Measurements from ENCODE around the gene TOGARAM2. TPM values are rescaled to one million over a fixed set of nuclear protein-coding genes. Genes with fewer than 3 reads are reported as not detected.

Gene TOGARAM2
- polyA plus RNA-seq, 1 donor (not counting 4 experiments of a cell fraction or from before 2014, with no cell fraction given) = 0.10 TPM

DNA sequence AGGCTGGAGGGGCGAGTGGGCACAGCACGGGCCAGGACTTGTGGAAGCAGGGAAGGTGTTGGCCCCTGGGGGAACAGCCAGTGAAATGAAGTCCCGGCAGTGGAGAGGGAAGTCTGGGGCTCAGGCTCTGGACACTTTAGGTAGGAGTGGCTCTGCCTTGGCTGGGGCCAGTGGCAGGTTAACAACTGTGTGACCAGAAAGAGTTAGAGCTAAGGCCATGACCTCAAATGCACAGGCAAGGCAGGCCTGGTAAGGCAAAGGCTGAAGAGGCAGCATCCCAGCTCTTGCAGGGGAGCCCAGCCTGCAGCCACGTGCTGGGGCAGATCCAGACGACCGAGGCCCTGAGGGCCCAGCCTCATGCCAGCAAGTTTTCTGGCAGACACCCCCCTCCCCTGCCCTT, 71.7 kb downstream of the TOGARAM2 start:
- H3K9ac ChIP-seq (ENCODE audit: control insufficient read depth, extremely low read depth, insufficient read depth, low read length) = no peak overlapping the region

DNA sequence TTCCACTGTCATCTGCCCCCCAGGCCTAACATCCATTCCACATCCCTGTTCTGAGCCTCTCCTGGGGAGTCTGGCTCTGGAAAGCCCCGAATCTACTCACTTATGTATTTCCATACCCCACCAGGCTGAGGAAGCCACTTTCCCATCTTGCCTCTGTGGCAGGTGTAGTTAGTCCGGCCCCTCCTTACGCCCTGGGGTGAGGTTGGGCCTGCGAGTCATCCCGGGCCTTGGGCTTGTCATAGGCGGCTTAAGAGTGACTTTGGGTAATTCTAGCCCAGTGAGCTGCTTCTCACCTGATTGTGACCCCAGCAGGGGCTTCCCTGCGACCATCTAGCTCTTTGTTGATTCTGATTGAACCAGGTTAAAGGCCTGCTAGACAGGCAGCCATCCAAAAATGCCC, 72.1 kb downstream of the TOGARAM2 start:
- Histone ChIP-seq H3K4me1 (ENCODE audit: control insufficient read depth, extremely low read depth, insufficient read depth, low read length) (peaks cover 16% of the 10 kb centered on the region), H3K36me3 (ENCODE audit: control insufficient read depth in 2 of 2, extremely low read depth in 1 of 2, insufficient read depth in 2 of 2, low read length in 2 of 2) (no peaks in the 10 kb centered on the region), H3K79me2 (ENCODE audit: control insufficient read depth, insufficient read depth, low read length) (no peaks in the 10 kb centered on the region), H3K4me3 (ENCODE audit: control insufficient read depth in 2 of 3, extremely low read depth in 1 of 3, insufficient read depth in 2 of 3, low read depth in 1 of 3, low read length in 3 of 3) (no peak overlapping the region), H3K27me3 (ENCODE audit: control insufficient read depth, extremely low read depth, insufficient read depth, low read length) (no peaks in the 10 kb centered on the region), H3K27ac (ENCODE audit: control insufficient read depth, insufficient read depth, low read length) (peak overlapping the region; percentile 52), H2AFZ (ENCODE audit: control insufficient read depth, low read length) (peak overlapping the region; percentile 42), H3K4me2 (ENCODE audit: control insufficient read depth, extremely low read depth, insufficient read depth, low read depth, low read length) (peak overlapping the region; percentile 13), H3K9me1 (ENCODE audit: control insufficient read depth, extremely low read depth, insufficient read depth, low read length) (no peaks in the 10 kb centered on the region), H4K20me1 (ENCODE audit: control insufficient read depth, extremely low read depth, insufficient read depth, low read length) (no peaks in the 10 kb centered on the region), H3K9me3 (ENCODE audit: control insufficient read depth, low read depth, low read length) (no peaks in the 10 kb centered on the region), H3K9ac (ENCODE audit: control insufficient read depth, extremely low read depth, insufficient read depth, low read length) (peak overlapping the region; percentile 24)
- DNase-seq (ENCODE audit: low read depth, low spot score) (no peak), FAIRE-seq (peak; percentile 20)
- TF ChIP-seq, protein P1, sequence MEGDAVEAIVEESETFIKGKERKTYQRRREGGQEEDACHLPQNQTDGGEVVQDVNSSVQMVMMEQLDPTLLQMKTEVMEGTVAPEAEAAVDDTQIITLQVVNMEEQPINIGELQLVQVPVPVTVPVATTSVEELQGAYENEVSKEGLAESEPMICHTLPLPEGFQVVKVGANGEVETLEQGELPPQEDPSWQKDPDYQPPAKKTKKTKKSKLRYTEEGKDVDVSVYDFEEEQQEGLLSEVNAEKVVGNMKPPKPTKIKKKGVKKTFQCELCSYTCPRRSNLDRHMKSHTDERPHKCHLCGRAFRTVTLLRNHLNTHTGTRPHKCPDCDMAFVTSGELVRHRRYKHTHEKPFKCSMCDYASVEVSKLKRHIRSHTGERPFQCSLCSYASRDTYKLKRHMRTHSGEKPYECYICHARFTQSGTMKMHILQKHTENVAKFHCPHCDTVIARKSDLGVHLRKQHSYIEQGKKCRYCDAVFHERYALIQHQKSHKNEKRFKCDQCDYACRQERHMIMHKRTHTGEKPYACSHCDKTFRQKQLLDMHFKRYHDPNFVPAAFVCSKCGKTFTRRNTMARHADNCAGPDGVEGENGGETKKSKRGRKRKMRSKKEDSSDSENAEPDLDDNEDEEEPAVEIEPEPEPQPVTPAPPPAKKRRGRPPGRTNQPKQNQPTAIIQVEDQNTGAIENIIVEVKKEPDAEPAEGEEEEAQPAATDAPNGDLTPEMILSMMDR (optimal IDR thresholded peaks at IDR 0.05 in 1 of 3, IDR thresholded peaks at IDR 0.05 in 1 of 3, conservative IDR thresholded peaks at IDR 0.05 in 1 of 3; ENCODE audit: extremely low read depth in 1 of 3, insufficient read depth in 2 of 3, low read length in 3 of 3) = no peak
- no peak for TF ChIP-seq EZH2 (IDR thresholded peaks at IDR 0.05; ENCODE audit: low read length)
- dilution Hi-C loops (cut with MboI; ENCODE audit: extremely low pct_ligation_motif_present, low sequenced_read_pairs) = loop anchor here (25.0 kb wide), 1 partner anchor 134 kb away; no protein-coding TSS in a partner anchor

More for the DNA sequence above, 71.7 kb downstream of the TOGARAM2 start:
- no peak for DNase-seq (ENCODE audit: low read depth, low spot score)
- Histone ChIP-seq H2AFZ (ENCODE audit: control insufficient read depth, low read length) (no peak overlapping the region), H3K4me1 (ENCODE audit: control insufficient read depth, extremely low read depth, insufficient read depth, low read length) (peaks cover 16% of the 10 kb centered on the region), H3K36me3 (ENCODE audit: control insufficient read depth in 2 of 2, extremely low read depth in 1 of 2, insufficient read depth in 2 of 2, low read length in 2 of 2) (no peaks in the 10 kb centered on the region), H3K4me3 (ENCODE audit: control insufficient read depth in 2 of 3, extremely low read depth in 1 of 3, insufficient read depth in 2 of 3, low read depth in 1 of 3, low read length in 3 of 3) (no peak overlapping the region), H4K20me1 (ENCODE audit: control insufficient read depth, extremely low read depth, insufficient read depth, low read length) (no peaks in the 10 kb centered on the region), H3K79me2 (ENCODE audit: control insufficient read depth, insufficient read depth, low read length) (no peaks in the 10 kb centered on the region), H3K9me3 (ENCODE audit: control insufficient read depth, low read depth, low read length) (no peaks in the 10 kb centered on the region), H3K4me2 (ENCODE audit: control insufficient read depth, extremely low read depth, insufficient read depth, low read depth, low read length) (no peak overlapping the region), H3K27ac (ENCODE audit: control insufficient read depth, insufficient read depth, low read length) (no peak overlapping the region), H3K27me3 (ENCODE audit: control insufficient read depth, extremely low read depth, insufficient read depth, low read length) (no peaks in the 10 kb centered on the region), H3K9me1 (ENCODE audit: control insufficient read depth, extremely low read depth, insufficient read depth, low read length) (no peaks in the 10 kb centered on the region)
- FAIRE-seq = no peak
- dilution Hi-C loops (cut with MboI; ENCODE audit: extremely low pct_ligation_motif_present, low sequenced_read_pairs) = loop anchor here (25.0 kb wide), 1 partner anchor 134 kb away; no protein-coding TSS in a partner anchor
- TF ChIP-seq, protein P1 (optimal IDR thresholded peaks at IDR 0.05 in 1 of 3, IDR thresholded peaks at IDR 0.05 in 1 of 3, conservative IDR thresholded peaks at IDR 0.05 in 1 of 3; ENCODE audit: extremely low read depth in 1 of 3, insufficient read depth in 2 of 3, low read length in 3 of 3) = no peak
- TF ChIP-seq EZH2 (IDR thresholded peaks at IDR 0.05; ENCODE audit: low read length) = no peak

Data from keratinocyte (primary cell).